ENCODE measurements around the gene SERPINB8. TPM values are rescaled to one million over a fixed set of nuclear protein-coding genes. Genes with fewer than 3 reads are reported as not detected.

SERPINB8 gene
- total RNA-seq, 1 experiment from 2014 or later, result 0.98 TPM

- no peaks in the 10 kb centered on the region for H3K36me3 ChIP-seq (ENCODE audit: control insufficient read depth, insufficient read depth, low read length)
- H3K27me3 Mint-ChIP-seq (ENCODE audit: insufficient read depth, unreplicated experiment), result no peaks in the 10 kb centered on the region
- H3K36me3 Mint-ChIP-seq (ENCODE audit: insufficient read depth, unreplicated experiment), result no peaks in the 10 kb centered on the region
- H3K4me1 Mint-ChIP-seq (ENCODE audit: low read depth, unreplicated experiment), result no peaks in the 10 kb centered on the region
- H3K27me3 ChIP-seq (replicated peaks; ENCODE audit: control insufficient read depth, insufficient read depth, low read length), result no peaks in the 10 kb centered on the region
- H3K4me3 Mint-ChIP-seq (ENCODE audit: unreplicated experiment), result no peak overlapping the region
- no peak overlapping the region for H3K27ac Mint-ChIP-seq (ENCODE audit: unreplicated experiment)
- H3K4me1 ChIP-seq, result no peaks in the 10 kb centered on the region
- DNase-seq, result no peak
- no TSS peak for BruUV-seq (replicated peaks)
- intact Hi-C loops (cut with micrococcal nuclease; ENCODE audit: unreplicated experiment), result no loop called here
- H3K9me3 ChIP-seq, result no peaks in the 10 kb centered on the region
- ChIA-PET CTCF (no interaction called here), POLR2A (no interaction called here)
- TF ChIP-seq CTCF (IDR thresholded peaks at IDR 0.05; ENCODE audit: insufficient read depth in 1 of 2, low read depth in 1 of 2, low read length in 1 of 2, severe bottlenecking in 1 of 2, unreplicated experiment in 1 of 2), result no peak
- H3K4me3 ChIP-seq (ENCODE audit: low read depth, low read length), result no peak overlapping the region
- no peaks in the 10 kb centered on the region for H3K9me3 Mint-ChIP-seq (ENCODE audit: unreplicated experiment)
These were observed 10.1 kb downstream of the SERPINB8 start for GRCh38 chr18:63980027-63980426.

GRCh38 chr18:63980896-63981460, 11.1 kb downstream of the SERPINB8 start:
- H3K4me3 Mint-ChIP-seq (ENCODE audit: unreplicated experiment), result no peak overlapping the region
- H3K4me1 Mint-ChIP-seq (ENCODE audit: low read depth, unreplicated experiment), result no peaks in the 10 kb centered on the region
- H3K27me3 Mint-ChIP-seq (ENCODE audit: insufficient read depth, unreplicated experiment), result no peaks in the 10 kb centered on the region
- Histone ChIP-seq H3K9me3 (no peaks in the 10 kb centered on the region), H3K36me3 (ENCODE audit: control insufficient read depth, insufficient read depth, low read length) (no peaks in the 10 kb centered on the region), H3K4me3 (ENCODE audit: low read depth, low read length) (no peak overlapping the region), H3K27me3 (replicated peaks; ENCODE audit: control insufficient read depth, insufficient read depth, low read length) (no peaks in the 10 kb centered on the region), H3K4me1 (no peaks in the 10 kb centered on the region)
- no TSS peak for BruUV-seq (replicated peaks)
- intact Hi-C loops (cut with micrococcal nuclease; ENCODE audit: unreplicated experiment), result no loop called here
- H3K9me3 Mint-ChIP-seq (ENCODE audit: unreplicated experiment), result no peaks in the 10 kb centered on the region
- TF ChIP-seq CTCF (IDR thresholded peaks at IDR 0.05; ENCODE audit: insufficient read depth in 1 of 2, low read depth in 1 of 2, low read length in 1 of 2, severe bottlenecking in 1 of 2, unreplicated experiment in 1 of 2), result no peak
- ChIA-PET POLR2A (no interaction called here), CTCF (no interaction called here)
- no peaks in the 10 kb centered on the region for H3K36me3 Mint-ChIP-seq (ENCODE audit: insufficient read depth, unreplicated experiment)
- no peak for DNase-seq
- no peak overlapping the region for H3K27ac Mint-ChIP-seq (ENCODE audit: unreplicated experiment)

- H3K36me3 Mint-ChIP-seq (ENCODE audit: insufficient read depth, unreplicated experiment), result no peaks in the 10 kb centered on the region
These were observed 11.8 kb downstream of the SERPINB8 start for GRCh38 chr18:63981719-63982118.

More at GRCh38 chr18:63981719-63982118, 11.8 kb downstream of the SERPINB8 start:
- CTCF ChIA-PET, result no interaction called here
- Mint-ChIP-seq H3K4me3 (ENCODE audit: unreplicated experiment) (no peak overlapping the region), H3K4me1 (ENCODE audit: low read depth, unreplicated experiment) (no peaks in the 10 kb centered on the region), H3K27me3 (ENCODE audit: insufficient read depth, unreplicated experiment) (no peaks in the 10 kb centered on the region), H3K9me3 (ENCODE audit: unreplicated experiment) (no peaks in the 10 kb centered on the region), H3K27ac (ENCODE audit: unreplicated experiment) (no peak overlapping the region)
- no peaks in the 10 kb centered on the region for H3K27me3 ChIP-seq (replicated peaks; ENCODE audit: control insufficient read depth, insufficient read depth, low read length)
- BruUV-seq (replicated peaks), result no TSS peak
- no peak for TF ChIP-seq CTCF (IDR thresholded peaks at IDR 0.05; ENCODE audit: insufficient read depth in 1 of 2, low read depth in 1 of 2, low read length in 1 of 2, severe bottlenecking in 1 of 2, unreplicated experiment in 1 of 2)
- POLR2A ChIA-PET, result no interaction called here
- no peak for DNase-seq
- H3K4me1 ChIP-seq, result no peaks in the 10 kb centered on the region
- H3K4me3 ChIP-seq (ENCODE audit: low read depth, low read length), result no peak overlapping the region
- intact Hi-C loops (cut with micrococcal nuclease; ENCODE audit: unreplicated experiment), result no loop called here
- no peaks in the 10 kb centered on the region for H3K9me3 ChIP-seq
- H3K36me3 ChIP-seq (ENCODE audit: control insufficient read depth, insufficient read depth, low read length), result no peaks in the 10 kb centered on the region

Measured in Caco-2 (cell line).